GM21390 (cell line): ENCODE data around the gene SLC6A12.
"Not testable (repeated sequence)": the region's sequence is repeated elsewhere in the genome, so short reads cannot be mapped to it uniquely, and the experiment has no call there.

Experiments used
- ATAC-seq: cut with Tn5 transposase; IDR thresholded peaks from one replicate; pipeline ENCODE4 v1.9.1; 2021; ENCODE audit not compliant: unreplicated experiment

The SLC6A12 gene

DNA sequence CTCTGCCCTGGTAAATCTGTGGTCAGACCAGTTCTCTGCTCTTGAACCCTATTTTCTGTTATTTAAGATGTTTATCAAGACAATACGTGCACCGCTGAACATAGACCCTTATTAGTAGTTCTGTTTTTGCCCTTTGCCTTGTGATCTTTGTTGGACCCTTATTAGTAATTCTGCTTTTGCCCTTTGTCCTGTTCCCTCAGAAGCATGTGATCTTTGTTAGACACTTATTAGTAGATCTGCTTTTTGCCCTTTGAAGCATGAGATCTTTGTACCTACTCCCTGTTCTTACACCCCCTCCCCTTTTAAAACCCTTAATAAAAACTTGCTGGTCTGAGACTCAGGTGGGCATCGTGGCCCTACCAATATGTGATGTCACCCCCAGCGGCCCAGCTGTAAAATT is 22.0 kb upstream of the SLC6A12 start:
- not testable (repeated sequence) for ATAC-seq

DNA sequence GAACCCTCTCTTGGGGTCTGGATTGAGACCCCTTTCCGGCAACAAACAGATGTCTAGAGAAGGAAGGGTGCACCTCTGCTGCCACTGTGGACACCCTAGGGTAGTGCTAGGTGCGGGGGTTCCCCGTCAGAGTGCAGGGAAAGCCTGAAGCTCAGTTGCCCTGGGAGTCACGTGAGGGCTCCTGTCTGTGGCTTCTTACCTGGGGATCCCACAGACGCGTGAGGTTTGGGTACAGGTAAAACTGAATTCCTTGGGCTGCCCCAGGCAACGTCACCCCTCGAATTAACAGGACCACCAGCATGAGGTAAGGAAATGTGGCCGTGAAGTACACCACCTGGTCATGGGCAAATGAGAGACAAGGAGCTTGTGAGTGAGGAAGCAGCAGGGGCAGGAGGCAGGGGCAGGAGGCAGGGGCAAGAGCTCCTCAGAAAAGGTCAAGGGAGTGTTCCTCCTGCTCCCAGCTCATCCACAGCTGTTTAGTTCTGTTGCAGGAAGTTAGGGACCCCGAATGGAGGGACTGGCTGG is 21.0 kb upstream of the SLC6A12 start:
- ATAC-seq, result no peak

DNA sequence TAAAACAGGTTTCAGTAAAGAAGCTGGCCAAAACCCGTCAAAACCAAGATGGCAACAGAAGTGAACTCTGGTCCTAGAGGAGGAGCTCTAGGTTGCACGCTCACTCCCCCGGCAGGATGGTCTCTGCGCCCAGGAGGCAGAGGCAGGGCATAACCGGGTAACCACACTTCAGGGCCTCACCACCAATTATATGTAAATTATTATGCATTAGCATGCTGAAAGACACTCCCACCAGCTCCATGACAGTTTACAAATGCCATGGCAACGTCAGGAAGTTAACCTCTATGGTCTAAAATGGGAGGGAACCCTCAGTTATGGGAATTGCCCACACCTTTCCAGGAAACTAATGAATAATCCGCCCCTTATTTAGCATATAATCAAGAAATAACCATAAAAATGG is 20.1 kb upstream of the SLC6A12 start:
- ATAC-seq, result no peak

DNA sequence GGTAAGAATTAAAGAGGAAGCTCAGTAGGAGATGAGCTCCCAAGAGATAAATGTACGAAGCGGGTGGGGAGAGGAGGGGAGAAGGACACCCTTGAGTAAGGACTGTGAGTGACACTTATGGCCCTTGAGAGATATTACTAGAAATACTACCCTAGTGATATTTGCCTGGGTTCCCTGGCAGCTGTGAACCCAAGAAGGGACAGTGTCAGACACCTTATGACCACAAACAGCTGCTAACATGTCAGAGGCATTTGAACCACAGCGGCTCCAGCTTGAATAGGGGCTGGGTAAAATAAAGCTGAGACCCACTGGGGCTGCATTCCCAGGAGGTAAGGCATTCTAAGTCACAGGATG is 19.6 kb upstream of the SLC6A12 start:
- ATAC-seq, result no peak

DNA sequence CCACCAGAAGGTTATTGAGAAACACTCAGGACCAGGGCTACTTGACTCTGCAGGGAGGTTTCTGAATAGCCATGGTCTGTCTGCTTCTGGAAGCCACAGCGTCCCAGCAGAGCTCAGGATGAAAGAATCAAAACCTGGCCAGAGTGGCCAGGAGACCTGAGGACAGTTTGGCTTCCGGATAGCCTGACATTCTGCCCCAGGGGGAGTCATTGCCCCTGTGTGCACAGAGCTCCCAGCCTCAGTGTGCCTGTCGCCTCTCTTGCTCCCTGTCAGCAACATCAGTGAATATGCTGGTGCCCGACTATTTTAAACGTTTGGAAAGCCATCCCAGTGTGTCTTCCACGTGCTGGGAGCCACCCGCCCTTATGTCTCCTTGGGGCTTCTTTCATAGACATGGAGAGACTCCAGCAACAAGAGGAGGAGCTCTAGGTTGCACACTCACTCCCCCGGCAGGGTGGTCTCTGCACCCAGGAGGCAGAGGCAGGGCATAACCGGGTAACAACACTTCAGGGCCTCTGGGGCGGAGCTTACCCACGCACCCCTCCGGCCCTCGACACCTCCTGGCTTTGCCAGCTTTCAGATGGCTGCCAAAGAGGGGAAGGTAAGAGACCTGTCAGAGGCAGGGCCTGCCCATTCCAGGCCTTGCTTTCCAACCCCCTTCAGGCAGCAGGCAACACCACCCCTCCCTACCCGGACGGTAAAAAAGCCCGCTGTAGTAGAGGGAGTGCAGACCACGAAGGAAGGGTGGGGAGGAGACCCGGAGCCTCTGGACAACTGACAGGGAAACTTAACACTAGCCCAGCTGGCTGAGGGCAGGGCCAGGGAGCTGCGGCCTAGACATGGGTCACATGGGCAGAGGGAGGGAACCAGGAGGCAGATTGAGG is 19.0 kb upstream of the SLC6A12 start:
- ATAC-seq, result no peak

DNA sequence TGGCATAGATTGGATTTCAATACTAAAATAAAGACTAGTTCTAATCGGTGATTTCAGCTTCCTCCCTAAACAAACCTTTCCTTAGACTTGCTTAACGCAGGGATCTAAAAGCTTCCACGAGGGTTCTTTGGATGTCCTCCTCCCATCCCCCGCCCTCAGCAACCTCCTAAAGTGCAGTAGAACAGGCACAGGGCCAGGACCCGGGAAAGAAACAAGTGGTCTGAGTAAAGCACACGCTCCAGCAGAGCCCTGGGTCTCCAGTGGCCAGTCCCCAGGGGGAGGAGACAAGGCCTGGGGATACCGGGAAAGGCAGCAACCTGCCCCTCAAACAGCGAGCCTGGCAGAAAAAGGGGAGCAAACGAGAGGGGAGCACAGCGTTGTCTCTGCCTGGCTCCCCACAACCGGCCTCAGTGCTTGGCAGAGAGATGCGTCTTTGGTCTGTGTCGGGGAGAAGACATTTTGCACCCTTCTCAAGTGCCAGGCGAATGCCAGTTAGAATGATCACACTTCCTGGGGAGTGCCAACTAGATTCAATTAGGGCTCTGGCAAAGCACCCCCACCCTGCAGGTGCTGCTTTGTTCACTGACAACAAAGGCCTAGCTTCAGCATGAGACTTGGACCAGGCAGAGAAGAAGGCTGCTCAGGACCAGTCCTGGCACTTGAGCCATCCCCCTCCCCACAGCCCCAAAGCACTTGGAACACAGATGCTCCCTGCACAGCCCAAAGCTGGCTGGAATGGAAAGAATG is 17.1 kb upstream of the SLC6A12 start:
- no peak for ATAC-seq

DNA sequence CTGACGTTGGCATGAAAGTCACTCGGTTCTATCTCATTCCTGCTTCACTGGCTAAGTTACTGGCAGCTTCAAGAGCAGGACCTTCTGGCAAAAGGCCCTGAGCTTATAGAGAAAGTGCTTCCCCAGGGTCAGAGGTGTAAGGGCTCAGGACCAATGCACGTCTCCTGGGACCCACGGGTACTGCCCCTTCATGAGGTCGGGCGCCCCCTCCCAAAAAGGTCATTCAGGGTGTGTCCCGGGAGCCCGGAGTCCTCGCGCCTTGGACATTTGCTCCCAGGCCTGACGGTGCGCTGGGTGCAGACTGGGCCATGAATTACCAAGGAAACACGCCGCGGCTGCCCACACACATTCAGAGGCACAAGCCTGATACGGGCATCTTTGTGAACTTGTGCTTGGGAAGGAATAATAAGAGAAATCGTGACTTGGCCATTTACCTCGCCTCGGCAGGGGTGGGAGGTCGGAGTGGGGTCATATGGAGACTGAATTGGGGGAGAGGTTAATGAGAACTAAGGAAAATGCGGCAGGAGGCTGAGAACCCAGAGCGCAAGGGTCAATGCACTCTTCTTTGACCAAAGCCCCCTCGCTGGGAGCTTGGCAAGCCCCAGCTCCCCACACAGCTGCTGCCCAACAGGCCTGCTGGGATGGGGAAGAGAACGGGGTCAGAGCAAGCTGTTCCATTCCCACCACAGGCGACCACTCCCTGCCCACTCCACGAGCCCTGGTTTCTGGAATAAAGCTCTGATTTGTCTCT is 15.7 kb upstream of the SLC6A12 start:
- no peak for ATAC-seq

DNA sequence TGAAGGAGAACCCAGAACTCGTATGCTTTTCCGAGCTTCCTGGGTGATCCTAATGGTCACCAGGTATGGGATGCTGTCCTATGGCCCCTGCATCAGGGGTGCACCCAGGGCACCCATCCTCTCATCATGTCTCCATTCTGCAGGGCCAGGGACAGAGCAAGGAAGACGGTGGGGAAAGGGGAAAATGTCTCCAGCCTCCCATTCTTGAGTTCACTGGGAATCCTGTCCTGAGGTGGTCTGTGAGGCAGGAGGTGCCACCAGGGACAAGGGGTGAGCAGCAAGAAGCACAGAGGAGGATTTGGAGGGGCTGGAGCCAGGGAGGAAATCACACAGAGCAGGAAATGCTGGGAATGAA is 14.9 kb upstream of the SLC6A12 start:
- no peak for ATAC-seq

DNA sequence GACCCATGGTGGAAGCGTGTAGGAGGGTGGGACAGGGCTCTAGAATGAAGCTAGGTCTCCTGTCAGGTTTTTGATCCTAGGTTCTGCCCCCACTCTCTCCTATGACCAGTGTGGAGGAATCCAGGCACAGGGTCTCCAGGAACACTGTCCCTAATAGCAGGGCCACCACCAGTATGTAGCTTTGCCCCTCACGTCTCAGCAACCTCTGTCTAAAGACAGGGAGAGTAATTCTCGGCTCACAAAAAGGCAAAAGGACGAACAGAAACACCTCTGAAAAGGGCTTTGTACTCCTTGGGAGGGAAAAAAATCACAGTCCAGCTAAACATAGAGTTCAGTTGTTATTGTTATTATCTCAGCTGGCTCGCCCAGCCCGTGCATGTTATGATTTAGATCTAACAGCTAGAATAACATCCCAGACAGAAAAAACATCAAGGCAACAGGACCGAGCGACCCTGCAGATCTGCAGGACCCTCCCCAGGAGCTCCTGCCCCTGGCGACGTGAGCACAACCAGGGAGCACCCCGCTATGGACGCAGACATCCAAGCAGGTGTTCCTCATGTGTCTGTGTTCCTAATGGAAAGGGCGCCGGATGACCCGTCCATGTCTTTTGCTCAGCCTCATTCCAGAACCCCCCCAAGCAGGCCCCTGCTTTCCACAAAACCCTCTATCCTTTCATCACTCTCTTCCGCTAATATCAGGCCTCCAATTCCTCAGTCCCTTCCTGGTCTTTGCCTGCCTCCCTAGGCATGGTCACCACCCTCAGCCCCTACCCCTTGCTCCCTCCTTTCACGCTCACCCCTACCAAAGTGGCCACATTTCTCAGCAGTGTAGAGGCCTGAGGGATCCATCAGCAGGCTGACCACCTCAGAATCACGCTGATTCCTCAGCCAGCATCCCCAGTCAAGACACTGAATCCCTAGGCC is 14.2 kb upstream of the SLC6A12 start:
- ATAC-seq, result no peak

DNA sequence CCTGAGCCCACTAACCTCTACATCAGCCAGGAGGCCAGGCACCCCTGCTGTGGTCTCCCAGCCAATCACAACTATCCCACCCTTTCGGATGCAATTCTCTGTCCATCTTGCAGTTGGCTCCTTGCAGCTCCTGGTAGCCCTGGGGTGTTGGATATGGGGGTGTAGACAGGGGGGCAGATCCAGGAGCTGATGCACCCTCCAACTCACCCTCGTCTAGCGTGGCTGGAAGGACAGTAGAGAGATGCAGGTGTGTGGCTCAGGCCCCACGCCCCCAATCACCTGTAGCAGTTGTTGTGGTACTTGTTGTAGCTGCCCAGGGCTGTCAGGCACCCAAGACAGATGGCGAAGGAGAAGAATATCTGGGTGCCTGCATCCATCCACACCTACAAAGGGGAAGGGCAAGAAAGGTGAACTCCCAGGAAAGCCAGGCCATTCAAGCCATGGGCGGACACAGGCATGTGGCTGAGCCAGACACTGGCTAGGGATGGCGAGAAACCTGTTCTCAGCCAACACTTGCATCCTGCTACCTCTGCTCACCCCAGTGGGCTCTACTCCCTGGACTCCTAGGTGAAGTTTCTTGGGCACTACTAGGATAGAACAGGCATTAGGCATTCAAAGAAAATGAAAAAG is 13.4 kb upstream of the SLC6A12 start:
- ATAC-seq, result no peak

DNA sequence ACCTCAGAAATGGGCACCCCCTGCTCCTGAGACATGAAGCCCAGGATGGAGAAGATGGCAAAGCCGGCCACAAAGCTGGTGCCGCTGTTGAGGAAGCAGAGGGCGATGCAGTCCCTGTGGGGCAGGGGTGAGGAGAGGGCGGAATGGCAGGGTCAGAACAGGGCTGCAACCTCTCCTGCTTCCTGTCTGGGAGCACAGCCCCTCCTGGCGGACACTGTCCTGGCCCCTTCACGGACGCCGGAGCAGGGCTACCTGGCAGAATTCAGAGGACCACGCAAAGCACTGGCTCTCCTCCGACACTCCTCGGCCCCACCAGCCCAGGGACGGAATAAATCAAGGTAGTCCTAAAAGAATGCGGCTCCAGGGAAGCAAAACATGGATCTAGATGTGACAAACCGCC is 12.4 kb upstream of the SLC6A12 start:
- no peak for ATAC-seq

DNA sequence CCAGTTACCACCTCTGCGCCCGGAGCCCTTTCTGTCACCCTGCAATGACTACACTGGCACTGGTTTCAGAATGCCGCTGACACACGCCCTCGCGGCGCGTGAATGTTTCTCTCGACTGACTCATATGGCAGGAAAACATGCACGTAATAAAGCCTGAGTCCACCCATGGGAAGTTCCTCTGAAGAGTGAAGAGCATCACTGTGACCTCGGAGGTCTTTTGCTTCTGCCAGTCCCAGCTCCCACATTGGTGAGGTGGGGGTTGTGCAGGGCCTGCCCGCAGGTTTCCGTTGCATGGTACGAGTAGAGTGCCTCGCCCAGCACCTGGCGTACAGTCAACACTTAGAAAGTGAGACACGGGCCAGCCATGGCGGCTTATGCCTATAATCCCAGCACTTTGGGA is 11.1 kb upstream of the SLC6A12 start:
- no peak for ATAC-seq

DNA sequence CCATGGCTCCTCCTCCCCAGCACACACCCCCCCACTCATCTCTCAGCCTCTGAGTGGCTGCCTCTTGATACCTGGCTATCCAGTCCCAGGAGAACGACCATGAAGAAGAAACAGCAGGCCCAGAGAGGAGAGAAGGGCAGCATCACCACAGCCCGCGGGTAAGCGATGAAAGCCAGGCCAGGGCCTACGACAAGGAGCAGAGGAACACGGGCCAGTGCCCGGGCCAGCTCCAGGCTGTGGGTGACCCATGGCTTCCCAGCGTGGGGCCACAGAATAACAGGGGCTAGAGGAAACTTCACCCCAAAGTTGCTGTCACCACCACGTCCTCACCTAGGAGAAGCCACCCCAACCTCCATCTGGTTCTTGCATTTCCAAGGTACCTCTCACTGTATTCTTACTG is 10.4 kb upstream of the SLC6A12 start:
- ATAC-seq, result no peak

DNA sequence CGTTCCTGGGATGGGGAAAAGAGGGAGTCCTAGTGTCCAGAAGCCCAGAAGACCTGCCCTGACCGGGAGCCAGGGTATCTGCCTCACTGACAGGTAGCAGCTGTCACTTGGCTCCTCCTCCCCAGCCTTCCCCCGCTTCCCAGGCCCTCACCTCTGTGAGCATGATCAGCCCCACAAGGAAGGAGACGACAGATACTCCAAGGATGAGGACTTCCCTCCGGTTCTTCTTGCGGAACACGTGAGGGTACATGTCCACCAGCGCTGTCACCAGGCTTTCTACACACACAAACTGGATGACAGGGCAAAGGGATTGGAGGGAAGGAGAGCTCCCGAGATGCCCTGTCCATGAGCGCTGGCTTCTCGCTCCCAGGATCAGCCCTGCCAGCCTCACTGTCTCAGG is 9.9 kb upstream of the SLC6A12 start:
- no peak for ATAC-seq

DNA sequence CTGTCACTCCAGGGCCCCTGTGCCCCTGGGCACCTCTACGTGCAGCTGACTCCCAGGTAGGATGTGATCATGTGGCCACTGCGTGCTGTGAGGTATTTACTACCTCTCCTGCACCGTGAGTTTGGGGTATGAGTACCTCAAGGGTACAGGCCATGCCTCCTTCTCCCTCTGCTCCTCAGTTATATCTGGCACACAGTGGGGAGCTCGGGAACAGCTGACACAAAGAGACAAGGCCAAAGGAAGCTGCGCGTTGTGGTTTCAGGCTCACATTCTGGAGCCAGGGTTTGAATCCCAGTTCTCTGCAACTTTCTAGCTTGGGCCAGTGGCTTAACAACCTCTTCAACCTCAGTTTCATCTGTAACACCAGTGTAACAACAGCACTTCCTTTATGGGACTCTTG is 7.8 kb upstream of the SLC6A12 start:
- no peak for ATAC-seq

DNA sequence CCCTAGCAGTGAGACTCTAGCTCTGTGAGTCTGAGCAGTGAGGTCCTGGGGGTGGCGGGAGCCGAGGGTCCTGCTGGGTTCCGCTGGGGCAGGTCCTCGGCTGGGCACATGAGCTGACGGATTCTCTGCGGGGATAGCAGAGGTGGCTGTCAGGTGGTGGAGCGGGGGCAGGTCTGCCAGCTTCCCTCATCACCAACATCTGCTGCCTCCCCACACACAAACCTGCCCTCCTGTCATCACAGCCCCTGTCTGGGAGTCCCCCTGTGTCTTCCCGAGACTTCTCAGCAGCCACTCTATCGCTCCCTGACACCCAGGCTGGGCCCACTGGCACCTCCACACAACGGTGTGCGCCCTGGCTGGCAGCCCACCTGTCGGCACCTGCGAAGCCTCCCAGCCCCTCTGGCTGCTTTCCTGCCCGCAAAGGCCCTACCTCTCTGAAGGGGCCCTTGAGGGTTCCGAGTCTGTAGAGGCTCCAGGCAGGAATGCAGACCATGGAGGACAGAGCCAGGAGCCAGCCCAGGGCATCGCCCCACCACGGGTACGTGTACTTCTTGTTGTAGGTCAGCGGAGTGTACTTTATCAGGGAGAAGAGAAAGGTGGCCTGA is 7.1 kb upstream of the SLC6A12 start:
- ATAC-seq, result no peak

DNA sequence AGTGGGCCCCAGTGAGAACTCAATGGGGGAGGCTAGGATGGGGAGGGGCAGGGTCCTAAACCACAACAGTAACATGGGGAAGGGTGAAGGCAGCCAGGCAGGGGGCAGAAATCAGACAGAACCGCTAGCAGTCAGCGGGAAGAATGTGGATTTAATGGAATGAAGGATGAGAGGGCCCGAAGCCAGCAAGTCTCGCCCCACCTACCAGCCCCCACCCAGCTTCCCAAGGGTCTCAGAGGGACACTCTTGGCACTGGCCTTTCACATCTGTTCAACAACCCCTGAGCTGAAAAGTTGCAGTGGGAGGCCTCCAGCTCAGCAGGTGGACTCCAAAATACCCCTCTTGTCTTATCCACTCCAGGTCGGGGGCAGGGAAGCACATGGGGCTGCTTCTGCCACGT is 6.5 kb upstream of the SLC6A12 start:
- no peak for ATAC-seq

DNA sequence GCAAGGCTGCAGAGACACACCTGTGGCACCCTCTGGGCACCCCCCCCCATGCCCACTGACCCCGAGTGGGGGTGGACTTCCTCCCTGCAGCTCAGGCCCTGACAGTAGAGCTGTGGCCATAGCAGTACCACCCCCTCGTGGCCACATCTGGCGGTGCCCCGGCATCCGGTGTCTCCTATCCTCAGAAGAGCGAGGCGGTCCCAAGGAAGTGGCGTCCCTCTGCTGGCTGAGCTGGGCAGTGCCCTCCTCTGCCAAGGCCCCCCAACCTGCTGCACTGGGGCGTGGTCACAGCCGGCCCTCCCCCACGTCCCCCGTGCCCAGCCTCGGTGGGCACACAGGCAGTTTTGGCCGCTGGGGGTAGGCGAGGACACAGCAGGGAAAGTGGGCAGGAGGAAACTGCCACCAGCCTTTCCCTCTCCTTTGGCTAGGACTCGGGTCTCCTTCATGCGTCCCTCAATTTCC is 6.0 kb upstream of the SLC6A12 start:
- no peak for ATAC-seq

DNA sequence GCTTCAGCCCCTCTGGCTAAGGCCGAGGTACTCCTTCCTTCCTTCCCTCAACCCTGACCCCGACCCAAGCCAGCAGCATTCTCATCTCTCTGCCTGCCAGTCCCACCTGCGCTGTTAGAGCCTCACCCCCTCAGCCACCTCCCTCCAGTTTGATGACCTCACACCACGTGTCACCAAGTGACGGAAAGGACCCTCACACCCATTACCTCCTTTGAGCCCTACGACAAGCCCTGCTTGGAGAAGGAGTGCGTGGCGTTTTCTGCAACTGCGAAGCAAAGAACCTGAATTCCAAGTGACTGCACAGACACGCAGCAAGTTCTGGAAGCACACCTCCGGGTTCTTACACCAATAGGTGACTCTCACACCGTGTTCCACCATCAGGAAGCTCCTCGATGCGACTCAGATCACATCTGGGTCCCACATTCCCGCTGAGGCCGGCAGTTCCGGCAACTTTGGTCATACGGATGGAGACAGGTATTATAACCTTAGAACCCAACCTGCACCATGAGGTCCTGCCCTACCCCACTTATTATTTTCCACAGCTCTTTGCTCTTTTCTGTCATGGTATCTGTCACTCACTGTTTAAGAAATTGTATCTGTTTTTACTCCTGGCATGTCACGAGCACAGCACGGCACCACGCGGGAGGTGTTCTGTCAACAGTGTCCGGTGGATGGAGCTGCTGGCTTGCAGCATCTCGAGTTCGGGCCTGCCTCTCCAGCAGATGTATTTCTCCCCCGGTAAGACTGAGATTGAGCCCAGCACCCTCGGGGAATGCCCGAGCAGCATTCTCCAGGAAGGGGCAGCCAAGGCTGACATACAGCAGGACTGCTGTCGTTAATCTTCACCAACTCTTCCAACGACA is 5.0 kb upstream of the SLC6A12 start:
- no peak for ATAC-seq
